Measurements from ENCODE around the gene NRN1L. TPM values are rescaled to one million over a fixed set of nuclear protein-coding genes. Genes with fewer than 3 reads are reported as not detected.

The NRN1L gene
- total and polyA plus RNA-seq, 2 donors (not counting 1 experiment from before 2014, with no cell fraction given) = 0.10 to 0.17 TPM

DNA sequence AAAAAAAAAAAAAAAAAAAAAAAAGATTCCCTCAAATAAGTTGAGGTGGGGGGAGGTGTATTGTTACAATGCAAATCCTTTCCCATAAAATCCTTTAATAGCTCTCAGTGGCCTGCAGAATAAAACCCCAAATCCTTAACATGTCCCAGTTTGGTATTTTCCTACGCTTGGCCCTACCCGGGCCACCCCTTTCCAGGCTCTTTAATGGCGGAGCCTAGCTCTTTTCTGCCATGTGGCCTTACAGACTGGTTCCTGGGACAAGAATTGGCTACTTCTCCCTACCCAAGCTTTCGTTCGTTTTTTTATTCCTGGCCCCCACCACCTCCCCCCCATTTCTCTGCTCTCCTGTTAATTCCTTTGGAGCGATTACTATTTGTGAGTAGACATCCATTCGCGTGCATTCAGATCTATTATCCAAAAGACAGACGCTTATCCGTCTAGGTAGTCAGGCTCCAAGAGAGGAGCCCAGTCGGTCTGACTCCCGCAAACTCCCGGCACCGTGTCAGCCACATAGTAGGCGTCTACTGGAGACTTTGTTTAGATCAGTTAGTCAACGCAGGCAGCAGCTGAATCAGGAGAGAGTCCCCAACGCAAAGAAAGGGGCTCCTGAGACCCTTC, 43.4 kb upstream of the NRN1L start:
- TF ChIP-seq, protein P1, sequence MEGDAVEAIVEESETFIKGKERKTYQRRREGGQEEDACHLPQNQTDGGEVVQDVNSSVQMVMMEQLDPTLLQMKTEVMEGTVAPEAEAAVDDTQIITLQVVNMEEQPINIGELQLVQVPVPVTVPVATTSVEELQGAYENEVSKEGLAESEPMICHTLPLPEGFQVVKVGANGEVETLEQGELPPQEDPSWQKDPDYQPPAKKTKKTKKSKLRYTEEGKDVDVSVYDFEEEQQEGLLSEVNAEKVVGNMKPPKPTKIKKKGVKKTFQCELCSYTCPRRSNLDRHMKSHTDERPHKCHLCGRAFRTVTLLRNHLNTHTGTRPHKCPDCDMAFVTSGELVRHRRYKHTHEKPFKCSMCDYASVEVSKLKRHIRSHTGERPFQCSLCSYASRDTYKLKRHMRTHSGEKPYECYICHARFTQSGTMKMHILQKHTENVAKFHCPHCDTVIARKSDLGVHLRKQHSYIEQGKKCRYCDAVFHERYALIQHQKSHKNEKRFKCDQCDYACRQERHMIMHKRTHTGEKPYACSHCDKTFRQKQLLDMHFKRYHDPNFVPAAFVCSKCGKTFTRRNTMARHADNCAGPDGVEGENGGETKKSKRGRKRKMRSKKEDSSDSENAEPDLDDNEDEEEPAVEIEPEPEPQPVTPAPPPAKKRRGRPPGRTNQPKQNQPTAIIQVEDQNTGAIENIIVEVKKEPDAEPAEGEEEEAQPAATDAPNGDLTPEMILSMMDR (conservative IDR thresholded peaks at IDR 0.05 in 1 of 2, IDR thresholded peaks at IDR 0.05 in 1 of 2; ENCODE audit: low read depth in 1 of 2, low read length in 2 of 2) = no peak
- no peak for TF ChIP-seq EZH2 (IDR thresholded peaks at IDR 0.05; ENCODE audit: low read length, missing control alignments)
- H3K79me2 ChIP-seq (ENCODE audit: control insufficient read depth, insufficient read depth, low read length) = peaks cover 24% of the 10 kb centered on the region
- H3K9me3 ChIP-seq (ENCODE audit: control insufficient read depth, insufficient read depth, low read depth, low read length) = no peaks in the 10 kb centered on the region
- H3K4me1 ChIP-seq (ENCODE audit: control insufficient read depth, extremely low read depth, insufficient read depth, low read length) = peaks cover 17% of the 10 kb centered on the region
- H3K27me3 ChIP-seq (ENCODE audit: control insufficient read depth, insufficient read depth, low read length) = no peaks in the 10 kb centered on the region
- H3K4me2 ChIP-seq (ENCODE audit: extremely low read depth, insufficient read depth, low read length) = peak overlapping the region; percentile 89
- peak overlapping the region; percentile 91 for H3K9ac ChIP-seq (ENCODE audit: insufficient read depth, low read length)
- peak overlapping the region; percentile 81 to 94 (median 88) for H3K4me3 ChIP-seq (replicated peaks in 1 of 4; ENCODE audit: control extremely low read depth in 1 of 4, insufficient read depth in 1 of 4, low read depth in 3 of 4, low read length in 4 of 4)
- H2AFZ ChIP-seq (ENCODE audit: low read length) = peak overlapping the region; percentile 98
- no peak for DNase-seq (ENCODE audit: low read depth in 2 of 2)
- H3K27ac ChIP-seq (ENCODE audit: insufficient read depth, low read length) = peak overlapping the region; percentile 97
- H3K36me3 ChIP-seq (ENCODE audit: control insufficient read depth, insufficient read depth, low read length) = no peaks in the 10 kb centered on the region
- no peaks in the 10 kb centered on the region for H4K20me1 ChIP-seq (ENCODE audit: control insufficient read depth, extremely low read depth, insufficient read depth, low read length)

DNA sequence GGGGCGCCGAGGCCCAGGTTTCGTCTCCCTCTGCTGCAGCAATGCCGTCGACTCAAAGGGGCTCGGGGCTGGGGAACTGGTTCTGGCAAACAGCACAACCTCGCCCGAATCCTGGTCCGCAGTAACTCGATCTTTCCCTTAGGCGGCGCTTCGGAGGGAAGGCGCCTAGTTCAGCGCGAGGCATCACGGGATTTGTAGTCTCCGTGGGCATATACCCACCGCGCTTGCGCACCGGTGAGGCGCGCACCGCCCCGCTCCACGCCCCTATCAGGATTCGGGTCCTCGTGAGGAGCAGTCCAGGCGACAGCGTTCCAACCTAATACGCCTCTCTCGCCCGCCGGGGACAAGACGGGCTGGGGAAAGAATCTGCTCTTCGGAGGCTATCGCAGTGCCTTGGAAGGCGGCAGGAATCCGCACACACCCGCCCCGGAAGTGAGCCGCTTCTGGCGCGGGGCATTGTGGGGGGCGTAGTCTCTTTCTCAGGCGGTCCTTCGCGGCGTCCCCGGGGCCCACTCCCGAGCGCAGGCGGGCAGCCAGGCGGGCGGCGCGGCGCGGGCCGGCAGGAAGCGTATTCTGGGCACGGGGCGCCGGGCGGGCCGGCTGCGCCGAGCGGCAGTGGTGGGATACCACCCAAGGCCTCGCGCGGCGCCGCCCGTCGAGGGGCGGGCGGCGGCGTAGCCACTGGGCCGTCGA, 42.7 kb upstream of the NRN1L start, which contains the start of gene THAP11:
TSS of gene THAP11 (plus strand) at position 505 of the 693 bp plus-strand sequence. CDS start 235 bp downstream, outside the sequence.
- TF ChIP-seq, protein P1 (conservative IDR thresholded peaks at IDR 0.05 in 1 of 2, IDR thresholded peaks at IDR 0.05 in 1 of 2; ENCODE audit: low read depth in 1 of 2, low read length in 2 of 2) = peak; percentile 56 to 87
- TF ChIP-seq EZH2 (IDR thresholded peaks at IDR 0.05; ENCODE audit: low read length, missing control alignments) = no peak
- peak; percentile 86 to 94 for DNase-seq (ENCODE audit: low read depth in 2 of 2)
- Histone ChIP-seq H3K27me3 (ENCODE audit: control insufficient read depth, insufficient read depth, low read length) (no peaks in the 10 kb centered on the region), H3K4me1 (ENCODE audit: control insufficient read depth, extremely low read depth, insufficient read depth, low read length) (peaks cover 17% of the 10 kb centered on the region), H2AFZ (ENCODE audit: low read length) (peak within 1 kb of the TSS; percentile 98), H3K9ac (ENCODE audit: insufficient read depth, low read length) (peak within 1 kb of the TSS; percentile 91), H3K4me3 (replicated peaks in 1 of 4; ENCODE audit: control extremely low read depth in 1 of 4, insufficient read depth in 1 of 4, low read depth in 3 of 4, low read length in 4 of 4) (peak within 1 kb of the TSS; percentile 81 to 94 (median 88)), H4K20me1 (ENCODE audit: control insufficient read depth, extremely low read depth, insufficient read depth, low read length) (no peaks in the 10 kb centered on the region), H3K4me2 (ENCODE audit: extremely low read depth, insufficient read depth, low read length) (peak within 1 kb of the TSS; percentile 89), H3K9me3 (ENCODE audit: control insufficient read depth, insufficient read depth, low read depth, low read length) (no peaks in the 10 kb centered on the region), H3K27ac (ENCODE audit: insufficient read depth, low read length) (peak within 1 kb of the TSS; percentile 97), H3K36me3 (ENCODE audit: control insufficient read depth, insufficient read depth, low read length) (no peaks in the 10 kb centered on the region), H3K79me2 (ENCODE audit: control insufficient read depth, insufficient read depth, low read length) (peaks cover 24% of the 10 kb centered on the region)

DNA sequence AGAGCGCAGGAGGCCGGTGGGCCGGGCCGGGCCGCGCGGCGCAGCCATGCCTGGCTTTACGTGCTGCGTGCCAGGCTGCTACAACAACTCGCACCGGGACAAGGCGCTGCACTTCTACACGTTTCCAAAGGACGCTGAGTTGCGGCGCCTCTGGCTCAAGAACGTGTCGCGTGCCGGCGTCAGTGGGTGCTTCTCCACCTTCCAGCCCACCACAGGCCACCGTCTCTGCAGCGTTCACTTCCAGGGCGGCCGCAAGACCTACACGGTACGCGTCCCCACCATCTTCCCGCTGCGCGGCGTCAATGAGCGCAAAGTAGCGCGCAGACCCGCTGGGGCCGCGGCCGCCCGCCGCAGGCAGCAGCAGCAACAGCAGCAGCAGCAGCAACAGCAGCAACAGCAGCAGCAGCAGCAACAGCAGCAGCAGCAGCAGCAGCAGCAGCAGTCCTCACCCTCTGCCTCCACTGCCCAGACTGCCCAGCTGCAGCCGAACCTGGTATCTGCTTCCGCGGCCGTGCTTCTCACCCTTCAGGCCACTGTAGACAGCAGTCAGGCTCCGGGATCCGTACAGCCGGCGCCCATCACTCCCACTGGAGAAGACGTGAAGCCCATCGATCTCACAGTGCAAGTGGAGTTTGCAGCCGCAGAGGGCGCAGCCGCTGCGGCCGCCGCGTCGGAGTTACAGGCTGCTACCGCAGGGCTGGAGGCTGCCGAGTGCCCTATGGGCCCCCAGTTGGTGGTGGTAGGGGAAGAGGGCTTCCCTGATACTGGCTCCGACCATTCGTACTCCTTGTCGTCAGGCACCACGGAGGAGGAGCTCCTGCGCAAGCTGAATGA, 42.0 kb upstream of the NRN1L start:
- no peaks in the 10 kb centered on the region for H3K9me3 ChIP-seq (ENCODE audit: control insufficient read depth, insufficient read depth, low read depth, low read length)
- peak overlapping the region; percentile 97 for H3K27ac ChIP-seq (ENCODE audit: insufficient read depth, low read length)
- H3K4me1 ChIP-seq (ENCODE audit: control insufficient read depth, extremely low read depth, insufficient read depth, low read length) = peaks cover 17% of the 10 kb centered on the region
- no peaks in the 10 kb centered on the region for H4K20me1 ChIP-seq (ENCODE audit: control insufficient read depth, extremely low read depth, insufficient read depth, low read length)
- peaks cover 32% of the 10 kb centered on the region for H3K79me2 ChIP-seq (ENCODE audit: control insufficient read depth, insufficient read depth, low read length)
- H3K36me3 ChIP-seq (ENCODE audit: control insufficient read depth, insufficient read depth, low read length) = no peaks in the 10 kb centered on the region
- H3K9ac ChIP-seq (ENCODE audit: insufficient read depth, low read length) = peak overlapping the region; percentile 91
- H3K4me3 ChIP-seq (replicated peaks in 1 of 4; ENCODE audit: control extremely low read depth in 1 of 4, insufficient read depth in 1 of 4, low read depth in 3 of 4, low read length in 4 of 4) = peak overlapping the region; percentile 65 to 94 (median 83)
- peak overlapping the region; percentile 83 for H2AFZ ChIP-seq (ENCODE audit: low read length)
- DNase-seq (ENCODE audit: low read depth in 2 of 2) = peak; percentile 60 to 63
- H3K27me3 ChIP-seq (ENCODE audit: control insufficient read depth, insufficient read depth, low read length) = no peaks in the 10 kb centered on the region
- H3K4me2 ChIP-seq (ENCODE audit: extremely low read depth, insufficient read depth, low read length) = peak overlapping the region; percentile 89
- no peak for TF ChIP-seq EZH2 (IDR thresholded peaks at IDR 0.05; ENCODE audit: low read length, missing control alignments)
- TF ChIP-seq, protein P1 (conservative IDR thresholded peaks at IDR 0.05 in 1 of 2, IDR thresholded peaks at IDR 0.05 in 1 of 2; ENCODE audit: low read depth in 1 of 2, low read length in 2 of 2) = peak; percentile 27 to 33
